GM19351 (cell line): ENCODE results near the gene DEAF1.

Source experiments
- ATAC-seq: cut with Tn5 transposase; IDR thresholded peaks from one replicate; pipeline ENCODE4 v1.9.1; 2021; ENCODE audit warnings: mild to moderate bottlenecking, moderate library complexity; ENCODE audit not compliant: unreplicated experiment

DEAF1 gene

DNA sequence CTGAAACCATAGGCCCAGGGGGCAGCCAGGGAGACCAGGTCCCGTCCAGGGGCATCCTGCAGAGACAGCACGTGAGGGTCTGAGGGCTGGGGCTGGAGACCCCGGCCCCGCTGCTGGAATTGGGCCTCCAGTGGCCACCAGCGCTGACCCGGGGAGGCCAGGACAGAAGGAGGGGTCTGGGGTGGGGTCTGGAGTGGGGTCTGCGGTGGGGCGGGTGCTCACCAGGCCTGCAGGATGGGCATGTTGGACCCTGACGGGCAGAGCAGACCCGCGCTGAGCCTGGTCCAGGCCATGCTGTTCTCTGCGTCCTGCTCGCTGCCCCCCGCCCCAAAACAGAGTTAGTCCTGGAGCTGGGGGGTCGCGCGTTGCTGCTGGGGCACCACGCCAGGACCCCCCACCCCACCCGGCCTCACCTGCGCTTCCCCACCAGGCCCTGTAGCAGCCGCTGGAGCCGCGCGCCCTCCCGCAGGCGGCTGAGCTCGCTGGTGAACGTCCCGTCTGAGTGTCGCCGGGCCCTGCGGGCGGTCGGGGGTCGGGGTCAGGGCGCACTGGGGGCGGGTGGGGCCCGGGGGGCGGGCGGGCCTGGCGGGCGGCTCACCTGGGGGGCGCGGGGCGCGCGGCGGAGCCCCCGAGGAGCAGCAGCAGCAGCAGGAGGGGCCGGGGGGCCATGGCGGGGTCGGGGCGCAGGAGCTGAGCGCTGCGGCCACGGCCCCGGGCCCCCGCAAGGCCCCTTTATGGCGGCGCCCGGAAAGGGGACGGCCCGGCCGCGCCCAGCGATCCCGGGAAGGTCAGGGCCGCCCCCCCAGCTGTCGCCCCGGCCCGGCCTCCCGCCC is 68.3 kb downstream of the DEAF1 start, which contains the start of gene SCT:
Gene SCT (minus strand): TSS at position 707 of the 833 bp plus-strand sequence. CDS start 38 bp downstream, at position 669.
- ATAC-seq = no peak

GRCh38 chr11:625636-626268 is 69.3 kb downstream of the DEAF1 start:
- no peak for ATAC-seq

GRCh38 chr11:624705-625635 is 70.1 kb downstream of the DEAF1 start, which contains the start of gene CDHR5:
TSS of gene CDHR5 (minus strand) at chr11:624955. CDS start at chr11:624902, 53 bp downstream.
- ATAC-seq = no peak

- no peak for ATAC-seq
Observed at GRCh38 chr11:623999-624704, 70.9 kb downstream of the DEAF1 start.

GRCh38 chr11:623349-623869 is 71.6 kb downstream of the DEAF1 start:
- no peak for ATAC-seq

DNA sequence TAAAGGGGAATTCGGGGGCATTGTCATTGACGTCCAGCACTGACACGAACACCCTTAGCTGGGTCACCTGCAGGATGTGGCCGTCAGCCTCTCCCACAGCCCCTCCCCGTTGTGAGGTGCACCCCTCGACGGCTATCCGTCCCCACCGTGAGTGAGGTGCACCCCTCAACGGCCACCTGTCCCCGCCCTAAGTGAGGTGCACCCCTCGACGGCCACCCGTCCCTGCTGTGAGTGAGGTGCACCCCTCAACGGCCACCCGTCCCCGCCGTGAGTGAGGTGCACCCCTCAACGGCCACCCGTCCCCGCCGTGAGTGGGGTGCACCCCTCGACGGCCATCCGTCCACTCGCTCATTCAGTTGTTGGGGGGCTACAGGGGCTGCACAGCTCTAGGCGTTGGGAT is 73.2 kb downstream of the DEAF1 start:
- no peak for ATAC-seq

DNA sequence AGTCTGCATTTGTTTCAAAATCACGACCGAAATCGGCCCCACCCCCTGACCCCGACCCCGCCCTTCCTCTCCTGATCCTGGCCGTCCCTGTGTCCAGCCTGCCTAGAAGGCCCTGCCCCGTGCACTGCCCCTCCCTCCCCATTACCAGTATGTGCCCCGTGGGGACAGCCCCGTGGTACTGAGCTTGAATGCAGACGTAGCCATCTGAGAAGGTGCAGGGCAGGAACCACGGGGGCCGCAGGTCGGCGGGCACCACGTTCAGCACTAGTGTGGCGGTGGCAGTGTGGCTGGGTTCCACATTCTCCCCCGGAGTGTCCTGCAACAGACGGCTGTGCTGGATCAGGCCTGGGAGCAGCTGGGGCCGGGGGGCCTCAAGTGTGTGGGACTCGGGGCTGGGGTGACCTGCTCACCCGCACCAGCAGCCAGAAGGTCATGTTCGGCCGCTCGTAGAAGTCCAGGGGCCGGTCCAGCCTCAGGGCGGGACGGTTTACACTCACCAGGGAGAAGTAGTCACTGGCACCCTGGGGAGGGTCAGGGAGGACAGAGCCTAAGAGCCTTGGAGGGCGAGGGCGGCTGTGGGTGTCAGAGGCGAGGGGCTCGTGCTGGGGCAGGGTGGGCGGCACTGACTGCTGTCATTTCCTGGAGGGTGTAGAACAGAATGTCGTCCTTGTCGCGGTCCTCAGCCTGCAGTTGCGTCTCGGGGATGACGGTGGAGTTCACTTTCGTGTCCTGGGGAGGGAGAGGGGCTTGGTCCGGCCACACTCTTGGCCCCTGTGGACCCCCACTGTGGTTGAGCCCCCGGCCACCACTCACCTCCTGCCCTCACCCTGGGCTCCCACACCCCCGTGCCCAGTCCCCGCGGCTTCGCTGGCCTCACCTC is 73.8 kb downstream of the DEAF1 start:
- no peak for ATAC-seq

GRCh38 chr11:620201-620600 is 74.8 kb downstream of the DEAF1 start:
- ATAC-seq = no peak

DNA sequence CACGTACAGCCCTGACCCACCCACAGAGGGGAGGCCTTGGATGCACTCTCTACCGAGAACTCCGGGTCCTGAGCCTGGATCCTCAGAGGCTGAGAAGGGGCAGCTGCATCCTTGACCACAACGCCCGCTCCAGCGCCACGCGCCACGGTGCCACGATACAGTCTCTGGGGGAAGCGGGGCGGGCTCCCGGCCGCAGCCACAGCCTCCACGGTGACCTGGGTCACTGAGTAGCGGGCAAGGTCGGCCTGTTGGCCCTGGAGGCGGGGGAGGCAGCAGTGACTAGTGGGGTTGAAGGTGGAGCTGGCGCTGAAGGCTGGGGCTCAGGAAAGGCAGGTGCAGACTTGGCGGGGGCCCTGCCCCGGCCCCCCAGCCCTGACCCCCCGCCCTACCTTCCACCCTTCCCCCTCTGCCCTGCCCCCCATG is 75.4 kb downstream of the DEAF1 start:
- no peak for ATAC-seq

DNA sequence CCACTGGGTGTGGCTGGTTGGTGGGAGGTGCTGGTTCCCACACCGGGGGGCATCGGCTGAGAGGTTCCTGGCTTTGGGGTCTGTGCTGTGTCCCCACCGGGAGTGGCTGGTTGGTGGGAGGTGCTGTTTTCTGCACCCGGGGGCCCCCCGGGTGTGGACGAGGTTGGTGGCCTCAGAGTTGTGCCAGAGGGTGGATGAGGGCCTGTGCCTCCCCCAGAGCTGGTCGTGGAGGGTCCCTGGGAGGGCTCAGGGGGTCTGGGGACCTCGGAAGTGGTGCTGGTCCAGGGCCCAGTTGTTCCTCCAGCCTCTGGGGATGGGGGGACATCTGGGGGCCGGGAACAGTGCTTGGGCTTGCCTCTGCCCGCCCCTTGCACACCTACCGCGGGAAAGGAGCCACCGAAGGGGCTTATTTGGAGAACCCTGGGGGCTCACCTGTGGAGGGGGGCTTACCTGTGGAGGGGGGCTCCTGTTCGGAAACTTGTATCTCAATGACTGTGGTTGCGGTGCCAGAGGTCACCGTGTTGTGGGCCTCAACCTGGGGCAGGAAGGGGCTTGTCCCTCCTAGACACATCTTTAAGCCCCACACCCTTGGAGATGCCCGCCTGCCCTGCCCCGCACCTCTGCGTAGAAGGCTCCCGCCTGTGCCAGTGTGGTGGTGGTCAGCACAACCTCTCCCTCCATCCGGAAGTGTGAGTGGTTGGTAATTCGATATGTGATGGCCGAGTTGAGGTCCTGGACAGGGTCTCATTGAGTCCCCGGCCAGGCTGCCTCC is 76.0 kb downstream of the DEAF1 start:
- ATAC-seq = no peak

DNA sequence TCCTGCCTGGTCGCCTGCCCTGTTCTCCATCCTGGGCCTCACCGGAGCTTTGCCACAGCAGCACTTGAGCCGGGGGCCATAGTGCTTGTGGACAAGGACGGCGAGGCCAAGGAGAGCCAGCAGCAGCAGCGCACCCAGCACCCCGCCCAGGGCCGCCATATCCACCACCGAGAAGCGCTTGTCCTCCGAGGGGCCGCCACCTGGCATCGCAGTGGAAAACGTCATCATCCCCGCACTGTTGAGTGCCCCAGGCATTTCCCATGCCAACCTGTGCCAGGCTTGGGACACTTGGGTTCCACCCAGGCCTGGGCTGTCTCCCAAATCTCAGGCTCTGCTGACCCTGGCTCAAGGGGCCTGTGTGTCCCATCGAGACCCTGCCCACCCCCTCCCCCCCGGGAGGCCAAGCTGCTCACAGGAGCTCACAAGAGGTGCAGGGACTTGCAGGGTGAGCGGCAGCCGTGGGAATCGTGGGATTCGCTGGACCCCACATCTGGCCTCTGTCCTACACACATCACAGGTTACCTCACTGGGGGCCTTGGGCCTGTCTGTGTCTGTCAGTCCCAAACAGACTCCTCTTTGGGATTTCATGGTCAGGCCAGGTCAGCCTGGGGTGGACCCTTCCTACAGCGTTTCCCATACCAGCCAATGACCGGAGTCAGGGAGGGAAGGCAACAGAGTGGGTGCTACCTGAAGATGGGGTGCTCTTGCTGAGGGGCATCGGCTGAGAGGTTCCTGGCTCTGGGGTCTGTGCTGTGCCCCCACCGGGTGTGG is 76.9 kb downstream of the DEAF1 start:
- ATAC-seq = no peak

GRCh38 chr11:617199-617911 is 77.7 kb downstream of the DEAF1 start:
- no peak for ATAC-seq

- no peak for ATAC-seq
Observed at GRCh38 chr11:616320-617198, 78.5 kb downstream of the DEAF1 start.

GRCh38 chr11:615504-616319 is 79.3 kb downstream of the DEAF1 start, which contains the start of gene IRF7:
TSS of gene IRF7 (minus strand) at chr11:615950. CDS start at chr11:615364, 586 bp downstream.
- ATAC-seq = peak; percentile 82
